SIG-M5 (cell line): ENCODE results near the gene PTGES3L.
A peak's percentile ranks its signal among the peaks of the same experiment; 100 is the strongest.
"Not testable (repeated sequence)": the region's sequence is repeated elsewhere in the genome, so short reads cannot be mapped to it uniquely, and the experiment has no call there.

Source experiments
- DNase-seq: peaks from one replicate; lab custom pipeline; 2025; lab: John Stamatoyannopoulos, UW

The PTGES3L gene

GRCh38 chr17:42980274-42980765, 440 bp upstream of the PTGES3L start, which contains the start of gene RUNDC1:
TSS of gene RUNDC1 (plus strand) at chr17:42980565. CDS start at chr17:42980577, 12 bp downstream.
- DNase-seq: no peak

DNA sequence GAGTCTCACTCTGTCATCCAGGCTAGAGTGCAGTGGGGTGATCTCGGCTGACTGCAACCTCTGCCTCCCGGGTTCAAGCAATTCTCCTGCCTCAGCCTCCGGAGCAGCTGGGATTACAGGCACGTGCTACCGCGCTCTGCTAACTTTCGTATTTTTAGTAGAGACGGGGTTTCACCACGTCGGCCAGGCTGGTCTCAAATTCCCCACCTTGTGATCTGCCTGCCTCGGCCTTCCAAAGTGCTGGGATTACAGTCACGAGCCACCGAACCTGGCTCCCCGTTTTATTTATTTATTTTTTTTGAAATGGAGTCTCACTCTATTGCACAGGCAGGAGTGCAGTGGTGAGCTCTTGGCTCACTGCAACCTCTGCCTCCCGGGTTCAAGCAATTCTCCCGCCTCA, 4.2 kb downstream of the PTGES3L start:
- DNase-seq: not testable (repeated sequence)

DNA sequence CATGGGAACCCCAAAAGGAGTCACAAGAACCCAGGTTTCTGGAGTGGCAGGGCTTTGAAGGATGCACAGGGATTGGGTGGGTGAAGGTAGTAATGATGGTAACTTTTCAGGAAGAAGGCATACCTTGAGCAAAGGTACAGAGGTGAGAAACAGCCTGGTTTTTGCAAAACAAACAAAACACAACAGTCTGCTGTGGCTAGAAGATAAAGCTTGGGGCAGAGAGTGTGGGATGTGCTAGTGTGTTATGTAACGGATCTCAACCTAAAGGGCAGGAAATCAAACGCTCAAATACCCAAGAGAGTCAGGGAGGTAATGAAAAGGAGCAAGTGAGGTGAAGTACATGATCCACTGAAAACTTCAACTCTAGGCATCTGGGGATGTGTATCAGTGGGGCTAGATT, 4.6 kb downstream of the PTGES3L start:
- no peak for DNase-seq

DNA sequence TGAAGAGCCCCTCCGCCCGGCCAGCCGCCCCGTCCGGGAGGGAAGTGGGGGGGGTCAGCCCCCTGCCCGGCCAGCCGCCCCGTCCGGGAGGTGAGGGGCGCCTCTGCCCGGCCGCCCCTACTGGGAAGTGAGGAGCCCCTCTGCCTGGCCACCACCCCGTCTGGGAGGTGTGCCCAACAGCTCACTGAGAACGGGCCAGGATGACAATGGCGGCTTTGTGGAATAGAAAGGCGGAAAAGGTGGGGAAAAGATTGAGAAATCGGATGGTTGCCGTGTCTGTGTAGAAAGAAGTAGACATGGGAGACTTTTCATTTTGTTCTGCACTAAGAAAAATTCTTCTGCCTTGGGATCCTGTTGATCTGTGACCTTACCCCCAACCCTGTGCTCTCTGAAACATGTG, 6.6 kb downstream of the PTGES3L start:
- not testable (repeated sequence) for DNase-seq

DNA sequence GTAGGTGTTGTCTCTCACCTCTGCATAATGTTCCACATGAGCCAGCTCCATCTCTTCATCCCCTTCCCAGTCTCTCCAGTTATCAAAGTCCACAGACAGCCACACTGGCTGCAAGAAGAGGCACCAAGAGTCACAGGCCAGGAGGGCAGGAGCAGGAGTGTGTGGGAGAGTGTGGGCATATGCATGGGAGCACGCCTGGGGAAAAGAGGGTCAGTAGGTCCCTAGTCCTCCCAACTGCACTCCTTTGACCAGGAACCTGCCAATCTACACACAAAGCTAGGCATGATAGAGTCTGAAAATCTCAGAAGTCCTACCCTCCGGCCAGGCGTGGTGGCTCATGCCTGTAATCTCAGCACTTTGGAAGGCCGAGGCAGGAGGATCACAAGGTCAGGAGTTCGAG, 8.3 kb downstream of the PTGES3L start:
- no peak for DNase-seq

DNA sequence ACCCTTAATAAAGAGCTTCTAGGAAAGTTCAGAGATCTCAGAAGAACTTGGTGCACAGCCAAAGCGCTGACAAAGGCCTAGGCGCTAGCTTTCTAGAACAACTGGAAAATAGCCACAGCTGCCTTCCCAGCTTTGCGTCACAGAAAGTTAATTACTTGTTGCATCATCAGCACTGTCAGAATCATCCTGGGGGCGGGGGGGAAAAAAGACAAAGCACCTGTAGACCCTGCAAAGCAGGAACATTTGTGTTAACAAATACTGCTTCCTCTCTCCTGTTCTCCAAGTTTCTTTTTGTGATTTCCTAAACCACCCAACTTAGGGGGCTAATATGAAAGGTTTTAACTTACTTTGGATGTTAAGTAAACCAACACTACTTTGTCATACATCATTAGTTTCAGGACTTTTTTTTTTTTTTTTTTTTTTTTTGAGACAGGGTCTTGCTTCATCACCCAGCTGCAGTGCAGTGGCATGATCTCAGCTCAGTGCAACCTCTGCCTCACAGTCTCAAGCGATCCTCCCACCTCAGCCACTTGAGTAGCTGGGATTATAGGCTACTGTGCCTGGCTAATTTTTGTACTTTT, 10.8 kb downstream of the PTGES3L start:
- peak; percentile 5 for DNase-seq

- DNase-seq: no peak
Measured at GRCh38 chr17:42967925-42968324, 12.0 kb downstream of the PTGES3L start.

- peak; percentile 65 for DNase-seq
Measured at GRCh38 chr17:42964161-42964932, 15.5 kb downstream of the PTGES3L start, which contains the start of gene AARSD1. TSS of gene AARSD1 (minus strand) at chr17:42964454. CDS start at chr17:42964440, 14 bp downstream.

DNA sequence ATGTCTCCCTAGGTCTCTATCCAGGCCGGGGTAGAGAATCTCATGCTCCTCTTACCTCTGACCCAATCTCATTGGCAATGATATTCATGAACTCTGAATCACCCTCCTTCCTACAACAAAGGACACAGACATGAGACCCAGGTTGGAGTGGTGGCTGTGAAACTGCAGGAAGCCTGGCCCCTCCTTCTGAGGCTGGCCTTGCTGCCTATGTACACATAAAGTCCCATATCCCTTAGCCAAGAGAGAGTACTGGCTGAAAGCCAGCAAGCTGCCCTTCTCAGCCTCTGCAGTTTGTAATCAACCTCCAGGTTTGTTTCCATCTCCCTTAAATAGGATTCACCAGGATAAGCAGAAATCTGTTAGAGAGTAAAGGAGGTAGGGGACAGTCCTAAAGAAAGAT, 26.2 kb downstream of the PTGES3L start:
- DNase-seq: no peak

DNA sequence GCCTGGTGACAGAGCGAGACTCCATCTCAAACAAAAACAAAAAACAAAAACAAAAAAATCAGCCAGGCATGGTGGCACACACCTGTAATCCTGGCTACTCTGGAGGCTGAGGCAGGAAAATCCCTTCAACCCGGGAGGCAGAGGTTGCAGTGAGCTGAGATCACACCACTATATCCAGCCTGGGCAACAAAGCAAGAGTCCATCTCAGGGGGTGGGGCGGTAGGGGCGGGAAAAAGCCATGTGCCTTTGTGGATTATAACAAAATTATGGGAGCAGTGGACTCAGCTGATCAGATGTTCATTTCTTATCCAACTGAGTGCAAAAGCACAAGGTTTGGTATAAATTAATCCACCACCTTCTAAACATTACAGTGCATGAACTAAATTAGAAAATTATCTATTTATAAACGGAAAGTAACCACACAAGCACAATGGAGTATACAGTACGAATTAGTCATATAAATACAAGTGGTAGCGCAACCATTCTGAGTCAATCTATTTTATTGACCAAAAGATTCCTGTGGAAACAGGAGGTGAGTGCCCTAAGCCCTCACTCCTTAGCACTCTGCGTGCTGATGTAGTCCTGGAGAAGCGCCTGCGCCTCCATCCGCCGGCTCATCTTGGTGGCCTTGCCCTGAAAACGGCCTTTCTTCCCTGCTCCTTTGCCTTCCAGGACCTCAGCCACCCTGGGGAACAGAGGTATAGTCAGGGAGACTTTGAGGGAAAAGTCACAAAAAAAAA, 29.7 kb downstream of the PTGES3L start:
- DNase-seq: no peak

GRCh38 chr17:42946812-42947211, 33.1 kb downstream of the PTGES3L start:
- DNase-seq: no peak

DNA sequence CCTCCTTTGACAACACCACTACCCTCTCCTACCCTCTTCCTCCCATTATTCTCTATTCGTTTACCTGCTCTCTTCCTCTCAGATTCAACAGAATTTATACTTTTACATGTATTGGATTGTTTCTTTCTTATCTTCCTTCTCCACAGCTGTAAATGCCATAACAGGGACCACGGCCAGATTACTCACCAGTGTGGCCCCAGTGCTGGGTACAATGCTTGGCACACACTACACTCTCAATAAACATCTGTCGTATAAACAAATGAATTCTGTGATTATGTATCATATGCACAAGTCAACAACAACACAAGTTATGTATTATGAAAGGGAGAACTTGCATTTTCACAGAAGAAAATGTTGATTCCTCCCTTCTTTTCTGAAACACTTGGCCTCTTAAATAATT, 35.7 kb downstream of the PTGES3L start:
- DNase-seq: no peak

DNA sequence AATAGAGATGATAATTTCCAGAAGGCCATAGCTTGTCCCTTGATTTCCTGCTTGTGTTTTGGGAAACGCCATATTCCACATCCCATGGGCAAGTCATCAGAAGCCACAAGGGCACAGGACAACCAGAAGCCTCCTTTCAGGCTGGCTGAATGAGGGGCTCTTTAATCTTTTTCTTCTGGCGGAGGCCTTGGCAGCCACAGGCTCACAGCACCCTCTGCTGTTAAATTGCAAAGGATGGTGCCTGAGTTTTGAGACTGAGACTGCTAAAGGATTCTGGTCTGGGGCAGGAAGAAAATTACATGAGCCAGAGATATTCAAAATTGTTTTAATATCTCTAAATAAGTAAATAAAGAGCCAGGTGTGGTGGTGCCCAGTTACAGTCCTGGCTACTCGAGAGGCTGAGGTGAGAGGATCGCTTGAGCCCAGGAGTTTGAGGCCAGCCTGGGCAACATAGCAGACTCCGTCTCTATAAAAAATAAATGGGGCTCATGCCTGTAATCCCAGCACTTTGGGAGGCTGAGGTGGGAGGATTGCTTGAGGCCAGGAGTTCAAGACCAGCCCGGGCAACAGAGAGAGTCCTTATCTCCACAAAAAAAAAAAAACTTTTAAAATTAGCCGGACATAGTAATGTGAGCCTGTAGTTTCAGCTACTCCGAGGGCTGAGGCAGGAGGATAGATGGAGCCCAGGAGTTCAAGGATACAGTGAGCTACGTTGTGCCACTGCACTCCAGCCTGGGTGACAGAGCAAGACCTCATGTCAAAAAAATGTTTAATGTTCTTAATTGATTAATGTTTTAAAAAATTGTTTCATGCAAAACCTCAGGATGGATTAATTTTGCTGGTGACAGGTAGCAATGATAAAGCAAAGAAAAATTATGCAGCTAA, 41.9 kb downstream of the PTGES3L start:
- DNase-seq: no peak

DNA sequence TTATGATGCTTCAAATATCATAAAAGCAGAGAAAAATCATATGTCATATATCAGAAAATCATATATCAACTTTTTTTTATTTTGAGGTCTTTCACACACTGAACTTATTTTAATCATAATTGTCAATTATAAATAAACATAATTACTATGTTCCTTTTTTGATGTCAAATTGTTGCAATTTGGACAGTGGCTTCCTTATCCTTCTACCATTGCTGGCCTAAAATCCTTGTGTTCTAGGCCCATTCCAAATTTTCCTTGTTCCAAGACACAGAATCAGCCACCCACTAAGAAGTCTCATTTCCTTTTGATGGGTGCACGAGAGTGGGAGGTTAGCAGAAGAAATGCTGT, 50.4 kb downstream of the PTGES3L start:
- no peak for DNase-seq

DNA sequence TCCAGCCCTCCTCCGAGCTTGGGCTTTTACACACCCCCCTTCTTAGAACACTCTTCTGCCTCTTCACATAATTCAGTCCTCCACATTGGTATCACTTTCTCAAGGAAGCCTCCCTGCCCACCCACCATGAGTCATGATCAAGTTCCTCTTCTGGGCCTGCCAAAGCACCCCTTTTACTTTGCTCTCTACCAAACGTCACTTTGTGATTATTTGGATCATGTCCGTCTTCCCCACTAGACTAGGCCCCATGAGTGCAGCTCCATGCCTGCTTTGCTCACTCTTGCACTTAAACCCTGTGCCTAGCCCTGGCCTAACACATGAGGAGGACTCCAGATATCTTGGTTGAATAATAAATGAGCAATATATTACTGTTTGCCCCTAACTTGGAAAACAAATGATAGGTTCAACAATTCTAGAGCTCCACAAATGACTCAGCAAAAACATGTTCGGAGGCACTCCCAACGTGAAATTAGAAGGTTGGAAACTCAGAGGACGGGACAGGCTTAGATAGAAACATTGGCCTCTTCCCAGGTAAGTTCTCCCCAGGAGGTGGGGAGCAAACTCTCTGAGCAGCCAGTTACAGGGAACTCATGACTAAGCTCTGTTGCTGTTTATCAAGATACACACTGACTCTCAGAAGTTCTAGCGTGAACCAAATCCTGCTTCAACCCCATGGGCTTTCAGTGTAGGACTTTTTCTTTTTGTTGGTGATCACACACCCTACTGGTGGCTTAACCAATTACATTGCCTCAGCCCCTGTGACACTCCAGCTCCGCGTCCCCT, 51.0 kb downstream of the PTGES3L start:
- peak; percentile 97 for DNase-seq

DNA sequence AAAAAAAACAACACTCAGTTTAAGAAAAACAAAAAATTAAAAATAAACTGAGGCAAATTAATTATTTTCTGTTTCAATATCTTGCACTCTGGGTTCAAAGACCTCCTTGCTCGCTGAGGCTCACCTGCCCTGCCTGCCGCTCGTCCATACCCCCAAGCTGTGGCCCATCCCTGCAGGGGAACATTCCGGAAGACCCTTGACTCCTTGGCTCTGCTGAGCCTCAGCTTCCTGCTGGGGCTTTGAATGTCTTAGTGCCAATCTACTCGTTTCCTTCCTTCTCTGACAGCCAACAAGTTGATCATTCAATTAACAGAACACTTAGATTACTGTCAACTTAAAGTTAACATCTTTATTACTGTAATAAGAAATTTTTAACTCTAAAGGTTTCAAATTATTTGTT, 55.0 kb downstream of the PTGES3L start:
- no peak for DNase-seq

GRCh38 chr17:42923472-42923871, 56.4 kb downstream of the PTGES3L start:
- not testable (repeated sequence) for DNase-seq

DNA sequence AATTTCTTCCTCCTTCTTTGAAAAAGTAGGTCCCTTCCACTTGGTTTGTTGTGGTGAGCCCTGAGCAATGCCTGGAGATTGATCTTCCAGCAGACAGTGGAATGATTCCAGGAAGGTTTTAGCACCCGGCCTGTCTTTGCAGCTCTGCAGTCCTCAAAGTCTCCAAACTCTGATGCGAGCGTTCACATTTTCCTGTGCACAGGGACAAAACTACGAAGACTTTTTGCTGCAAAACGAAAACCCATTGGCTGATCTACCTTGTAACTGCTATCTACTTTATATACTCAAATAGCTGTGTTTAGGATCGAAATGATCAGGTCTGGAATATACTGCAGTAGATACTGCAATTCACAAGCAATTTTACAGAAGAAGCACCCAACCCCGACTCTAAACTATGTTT, 57.6 kb downstream of the PTGES3L start:
- DNase-seq: no peak

DNA sequence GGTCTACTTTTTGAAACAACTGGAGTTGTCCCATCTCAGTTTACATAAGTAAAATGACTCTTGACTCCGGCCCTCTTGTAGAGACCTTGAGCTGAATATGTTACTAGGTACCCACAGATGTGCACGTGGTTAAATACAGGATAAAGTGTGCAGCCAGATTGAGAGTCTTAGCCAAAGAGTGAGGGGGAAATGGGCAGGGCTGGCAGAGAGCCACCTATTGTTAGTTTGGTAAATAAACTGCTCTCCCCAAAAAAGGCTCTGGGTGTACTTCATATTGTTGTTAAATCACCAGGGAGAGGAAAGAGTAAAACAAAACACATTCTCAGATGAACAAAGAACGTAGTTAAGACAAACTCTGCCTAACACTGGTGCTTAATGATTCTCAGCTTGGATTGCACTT, 59.0 kb downstream of the PTGES3L start:
- DNase-seq: no peak

DNA sequence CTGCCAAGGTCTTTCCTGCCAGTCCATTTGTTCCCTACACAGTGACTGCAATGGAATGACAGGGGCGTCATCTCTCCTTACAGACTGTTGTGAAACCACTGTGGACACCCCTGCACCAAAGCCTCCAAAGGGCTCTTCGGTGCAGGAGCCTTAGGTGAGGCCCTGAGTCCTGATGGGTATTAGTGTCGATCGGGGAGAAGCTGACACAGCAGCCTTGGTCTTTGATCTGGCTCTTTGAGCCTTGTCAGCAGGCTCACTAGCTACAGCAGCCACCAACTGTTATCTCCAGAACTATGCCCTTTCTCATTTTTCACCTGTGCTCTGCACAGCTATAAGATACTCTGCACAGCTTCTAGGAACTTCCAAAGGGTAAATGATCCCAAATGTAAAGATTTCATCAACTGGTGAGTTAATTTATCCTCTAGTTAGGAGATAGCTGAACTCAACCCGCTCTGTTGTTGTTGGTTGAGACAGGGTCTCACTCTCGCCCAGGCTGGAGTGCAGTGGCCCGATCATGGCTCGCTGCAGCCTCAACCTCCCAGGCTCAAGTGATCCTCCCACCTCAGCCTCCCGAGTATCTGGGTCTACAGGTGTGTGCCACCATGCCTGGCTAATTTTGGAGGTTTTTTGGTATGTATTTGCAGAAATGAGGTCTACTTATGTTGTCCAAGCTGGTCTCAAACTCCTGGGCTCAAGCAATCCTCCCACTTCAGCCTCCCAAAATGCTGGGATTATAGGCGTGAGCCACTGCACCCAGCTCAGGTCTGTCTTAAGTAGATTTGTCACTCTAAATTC, 59.6 kb downstream of the PTGES3L start:
- DNase-seq: no peak
